Fibroblast of villous mesenchyme (primary cell): ENCODE measurements around the gene DPM3. TPM values are rescaled to one million over a fixed set of nuclear protein-coding genes. Genes with fewer than 3 reads are reported as not detected.
"Not testable (repeated sequence)": the region's sequence is repeated elsewhere in the genome, so short reads cannot be mapped to it uniquely, and the experiment has no call there.

Source experiments
- DNase-seq: peaks from one replicate; pipeline ENCODE4 v3.0.0-alpha.2; 2010; ENCODE audit warnings: low read depth
- H3K4me3 ChIP-seq: 2 replicates; pipeline ENCODE4 v1.5.1; 2011; ENCODE audit warnings: low read depth, mild to moderate bottlenecking, low read length
- total RNA-seq: library from RNA; depleted of rRNA; stranded (reverse); fragments of >200 nt; gene quantifications from 2 replicates; pipeline ENCODE4 v1.2.3, GENCODE V29; 2012
- TF ChIP-seq, protein P1 (sequence below): IDR thresholded peaks from 2 replicates; pipeline ENCODE4 v1.5.1; 2012; ENCODE audit warnings: low read depth, mild to moderate bottlenecking, low read length; ENCODE audit not compliant: insufficient read depth

DPM3 gene
- total RNA-seq, 1 donor, result 23.7 TPM

GRCh38 chr1:155120253-155120652, 20.1 kb downstream of the DPM3 start:
- TF ChIP-seq, protein P1, sequence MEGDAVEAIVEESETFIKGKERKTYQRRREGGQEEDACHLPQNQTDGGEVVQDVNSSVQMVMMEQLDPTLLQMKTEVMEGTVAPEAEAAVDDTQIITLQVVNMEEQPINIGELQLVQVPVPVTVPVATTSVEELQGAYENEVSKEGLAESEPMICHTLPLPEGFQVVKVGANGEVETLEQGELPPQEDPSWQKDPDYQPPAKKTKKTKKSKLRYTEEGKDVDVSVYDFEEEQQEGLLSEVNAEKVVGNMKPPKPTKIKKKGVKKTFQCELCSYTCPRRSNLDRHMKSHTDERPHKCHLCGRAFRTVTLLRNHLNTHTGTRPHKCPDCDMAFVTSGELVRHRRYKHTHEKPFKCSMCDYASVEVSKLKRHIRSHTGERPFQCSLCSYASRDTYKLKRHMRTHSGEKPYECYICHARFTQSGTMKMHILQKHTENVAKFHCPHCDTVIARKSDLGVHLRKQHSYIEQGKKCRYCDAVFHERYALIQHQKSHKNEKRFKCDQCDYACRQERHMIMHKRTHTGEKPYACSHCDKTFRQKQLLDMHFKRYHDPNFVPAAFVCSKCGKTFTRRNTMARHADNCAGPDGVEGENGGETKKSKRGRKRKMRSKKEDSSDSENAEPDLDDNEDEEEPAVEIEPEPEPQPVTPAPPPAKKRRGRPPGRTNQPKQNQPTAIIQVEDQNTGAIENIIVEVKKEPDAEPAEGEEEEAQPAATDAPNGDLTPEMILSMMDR, result no peak
- no peak overlapping the region for H3K4me3 ChIP-seq

GRCh38 chr1:155118090-155118489, 22.2 kb downstream of the DPM3 start:
- DNase-seq, H3K4me3 ChIP-seq: not testable (repeated sequence)

More at GRCh38 chr1:155120253-155120652, 20.1 kb downstream of the DPM3 start:
- DNase-seq, result no peak

DNA sequence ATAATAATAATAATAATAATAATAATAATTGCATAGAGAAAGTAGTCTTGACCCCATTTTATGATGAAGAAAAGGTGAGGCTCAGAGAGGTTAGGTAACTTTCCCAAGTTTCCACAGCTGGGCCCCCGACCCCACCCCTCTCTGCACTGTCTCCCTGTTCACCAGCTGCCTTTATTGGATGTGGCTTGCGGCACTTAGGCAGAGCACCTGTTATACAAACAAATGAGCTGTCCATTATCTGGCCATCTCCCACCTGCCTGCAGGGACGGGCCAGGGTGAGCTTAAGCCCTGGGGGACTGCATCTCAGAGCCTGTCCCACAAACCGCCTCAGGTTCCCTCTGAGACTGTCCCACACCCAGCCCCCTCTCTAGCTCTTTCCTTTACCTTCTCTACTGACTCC, 22.7 kb downstream of the DPM3 start:
- TF ChIP-seq, protein P1, result no peak
- DNase-seq, result no peak

GRCh38 chr1:155116113-155116764, 24.1 kb downstream of the DPM3 start:
- no peak overlapping the region for H3K4me3 ChIP-seq
- DNase-seq, result no peak
- TF ChIP-seq, protein P1, result no peak

More for the DNA sequence above, 22.7 kb downstream of the DPM3 start:
- no peak overlapping the region for H3K4me3 ChIP-seq

DNA sequence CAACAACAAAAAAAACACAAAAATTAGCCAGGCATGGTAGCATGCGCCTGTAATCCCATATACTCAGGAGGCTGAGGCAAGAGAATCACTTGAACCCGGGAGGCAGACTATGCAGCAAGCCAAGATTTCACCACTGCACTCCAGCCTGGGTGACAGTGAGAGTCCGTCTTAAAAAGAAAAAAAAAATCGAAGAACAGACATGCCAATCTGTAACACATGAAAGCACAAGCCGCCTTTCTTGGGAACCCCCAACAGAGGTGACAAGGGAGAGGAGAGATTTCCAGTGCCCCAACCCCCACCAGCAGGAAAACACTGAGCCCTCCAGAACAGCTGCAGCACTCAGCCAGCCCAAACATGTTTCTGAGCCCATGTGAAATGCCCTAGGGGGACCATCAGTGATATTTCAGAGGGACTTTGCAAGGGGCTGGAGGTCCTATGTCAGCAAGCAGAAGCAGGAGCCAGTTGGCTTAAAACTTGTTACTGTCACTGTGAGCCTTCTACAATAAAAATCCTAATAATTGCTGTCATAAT, 26.8 kb downstream of the DPM3 start:
- TF ChIP-seq, protein P1, result no peak
- no peak overlapping the region for H3K4me3 ChIP-seq
- DNase-seq, result no peak

- DNase-seq, result no peak
- TF ChIP-seq, protein P1, result no peak
- H3K4me3 ChIP-seq, result no peak overlapping the region
These were observed 29.5 kb downstream of the DPM3 start for GRCh38 chr1:155110826-155111225.

GRCh38 chr1:155110381-155110780, 29.9 kb downstream of the DPM3 start:
- no peak for DNase-seq
- no peak overlapping the region for H3K4me3 ChIP-seq
- TF ChIP-seq, protein P1, result no peak
